HG03342 (cell line): Measurements from ENCODE around the gene PLEKHA4.

Experiments used
- ATAC-seq: cut with Tn5 transposase; IDR thresholded peaks from one replicate; pipeline ENCODE4 v1.9.1; 2021; ENCODE audit warnings: mild to moderate bottlenecking, moderate library complexity; ENCODE audit not compliant: unreplicated experiment

The PLEKHA4 gene

GRCh38 chr19:48833977-48834376 is 34.4 kb downstream of the PLEKHA4 start:
- no peak for ATAC-seq

GRCh38 chr19:48833049-48833448 is 35.4 kb downstream of the PLEKHA4 start:
- no peak for ATAC-seq

GRCh38 chr19:48830965-48831364 is 37.5 kb downstream of the PLEKHA4 start:
- ATAC-seq, result no peak

GRCh38 chr19:48830088-48830487 is 38.3 kb downstream of the PLEKHA4 start:
- no peak for ATAC-seq

- no peak for ATAC-seq
Measured at GRCh38 chr19:48826606-48827020, 41.8 kb downstream of the PLEKHA4 start.

GRCh38 chr19:48822514-48822913 is 45.9 kb downstream of the PLEKHA4 start:
- no peak for ATAC-seq

- no peak for ATAC-seq
Measured at GRCh38 chr19:48821633-48822032, 46.8 kb downstream of the PLEKHA4 start.

- no peak for ATAC-seq
Measured at GRCh38 chr19:48819366-48819816, 49.0 kb downstream of the PLEKHA4 start.

- ATAC-seq, result no peak
Measured at GRCh38 chr19:48818234-48818820, 50.1 kb downstream of the PLEKHA4 start.

GRCh38 chr19:48817585-48818124 is 50.8 kb downstream of the PLEKHA4 start:
- ATAC-seq, result no peak

GRCh38 chr19:48815870-48816501 is 52.4 kb downstream of the PLEKHA4 start:
- ATAC-seq, result no peak

- no peak for ATAC-seq
Measured at GRCh38 chr19:48814895-48815294, 53.5 kb downstream of the PLEKHA4 start.

GRCh38 chr19:48813123-48813913 is 55.1 kb downstream of the PLEKHA4 start:
- ATAC-seq, result no peak

GRCh38 chr19:48812094-48812929 is 56.1 kb downstream of the PLEKHA4 start:
- peak; percentile 57 for ATAC-seq

GRCh38 chr19:48810151-48810550 is 58.3 kb downstream of the PLEKHA4 start:
- ATAC-seq, result no peak

- no peak for ATAC-seq
Measured at GRCh38 chr19:48807590-48808308, 60.7 kb downstream of the PLEKHA4 start.

- no peak for ATAC-seq
Measured at GRCh38 chr19:48806818-48807589, 61.4 kb downstream of the PLEKHA4 start.

- no peak for ATAC-seq
Measured at GRCh38 chr19:48806518-48806817, 61.9 kb downstream of the PLEKHA4 start.

GRCh38 chr19:48805452-48805851 is 63.0 kb downstream of the PLEKHA4 start:
- ATAC-seq, result no peak

GRCh38 chr19:48804496-48804895 is 63.9 kb downstream of the PLEKHA4 start:
- ATAC-seq, result no peak
